IMR-90 (cell line): ENCODE results near the gene NCAPG2. TPM values are rescaled to one million over a fixed set of nuclear protein-coding genes. Genes with fewer than 3 reads are reported as not detected.

Source experiments
- ATAC-seq: fragments of 200-7000 bp; cut with Tn5 transposase; 2 replicates; pipeline ENCODE4 v1.9.1; 2020; ENCODE audit warnings: low read depth, mild to moderate bottlenecking, moderate library complexity
- BruUV-seq: library from RNA; stranded (reverse); fragments of 400-500 nt; replicated peaks from 2 replicates; lab custom pipeline; 2021; lab: Mats Ljungman, UMichigan
- CTCF ChIA-PET: fragments of 300-600 bp; formaldehyde crosslinking; extraction: SDS; loops from one replicate; lab custom pipeline; 2021; ENCODE audit warnings: antibody characterized with exemption; lab: Yijun Ruan, JAX
- POLR2A ChIA-PET: fragments of 300-600 bp; sonication (Branson Sonifier 250); formaldehyde crosslinking; loops from one replicate; lab custom pipeline; 2022; ENCODE audit warnings: antibody characterized with exemption; ENCODE audit not compliant: unreplicated experiment; lab: Charles Lee
- DNase-seq: peaks from one replicate; pipeline ENCODE4 v3.0.0; 2013
- H2AFZ ChIP-seq: replicated peaks from 2 replicates; pipeline ENCODE3; 2013; ENCODE audit warnings: low read length, mild to moderate bottlenecking; ENCODE audit not compliant: poor library complexity
- H2AK5ac ChIP-seq: 2 replicates; pipeline ENCODE4 v1.6.1; 2013; ENCODE audit warnings: low read depth, low read length, inconsistent platforms
- H2AK9ac ChIP-seq: replicated peaks from 2 replicates; pipeline ENCODE3; 2013; ENCODE audit warnings: mild to moderate bottlenecking, low read depth, low read length, moderate library complexity; ENCODE audit not compliant: poor library complexity
- H2BK120ac ChIP-seq: 2 replicates; pipeline ENCODE4 v1.6.1; 2013; ENCODE audit warnings: low read depth, low read length, inconsistent platforms
- H2BK15ac ChIP-seq: 3 replicates; pipeline ENCODE4 v1.6.1; 2013; ENCODE audit warnings: low read depth, low read length, inconsistent platforms
- H2BK20ac ChIP-seq: 2 replicates; pipeline ENCODE4 v1.6.1; 2013; ENCODE audit warnings: low read depth, mild to moderate bottlenecking, inconsistent platforms, low read length, moderate library complexity
- H2BK5ac ChIP-seq: 2 replicates; pipeline ENCODE4 v1.6.1; 2013; ENCODE audit warnings: mild to moderate bottlenecking, low read depth, low read length, inconsistent platforms; ENCODE audit not compliant: poor library complexity, severe bottlenecking
- H3K14ac ChIP-seq: replicated peaks from 2 replicates; pipeline ENCODE4 v1.6.1; 2013; ENCODE audit warnings: low read depth, low read length, inconsistent platforms
- H3K18ac ChIP-seq: 2 replicates; pipeline ENCODE4 v1.6.1; 2013; ENCODE audit warnings: low read depth, low read length, control low read depth
- H3K23ac ChIP-seq: 2 replicates; pipeline ENCODE4 v1.6.1; 2013; ENCODE audit warnings: low read depth, low read length, inconsistent platforms
- H3K27ac ChIP-seq: 2 replicates; pipeline ENCODE4 v1.5.1; 2013; ENCODE audit warnings: mild to moderate bottlenecking, control low read depth, low read length; ENCODE audit not compliant: insufficient read depth
- H3K27me3 ChIP-seq: 2 replicates; pipeline ENCODE4 v1.6.1; 2013; ENCODE audit warnings: low read length; ENCODE audit not compliant: control insufficient read depth, insufficient read depth
- H3K36me3 ChIP-seq: 2 replicates; pipeline ENCODE4 v1.6.1; 2013; ENCODE audit warnings: low read length, mixed read lengths; ENCODE audit not compliant: control insufficient read depth, insufficient read depth
- H3K4ac ChIP-seq: 2 replicates; pipeline ENCODE4 v1.6.1; 2013; ENCODE audit warnings: low read depth, low read length, inconsistent platforms
- H3K4me1 ChIP-seq: 2 replicates; pipeline ENCODE4 v1.6.1; 2013; ENCODE audit warnings: low read length, mixed read lengths; ENCODE audit not compliant: control insufficient read depth, insufficient read depth
- H3K4me2 ChIP-seq: 2 replicates; pipeline ENCODE4 v1.6.1; 2013; ENCODE audit warnings: low read depth, mild to moderate bottlenecking, control low read depth, low read length, moderate library complexity
- H3K4me3 ChIP-seq: 2 replicates; pipeline ENCODE4 v1.5.1; 2013; ENCODE audit warnings: low read depth, mild to moderate bottlenecking, control low read depth, low read length, moderate library complexity; ENCODE audit not compliant: insufficient read depth
- H3K56ac ChIP-seq: 2 replicates; pipeline ENCODE4 v1.6.1; 2013; ENCODE audit warnings: low read length, inconsistent platforms; ENCODE audit not compliant: insufficient read depth; ENCODE audit errors: extremely low read depth
- H3K79me1 ChIP-seq, 2 experiments: 2 replicates each; pipeline ENCODE4 v1.6.1; 2013; ENCODE audit warnings: low read length in 2 of 2, inconsistent platforms in 1 of 2, low read depth in 1 of 2
- H3K9ac ChIP-seq: 2 replicates; pipeline ENCODE4 v1.6.1; 2013; ENCODE audit warnings: low read depth, low read length, control low read depth
- H3K9me1 ChIP-seq: 2 replicates; pipeline ENCODE4 v1.6.1; 2013; ENCODE audit warnings: low read length, inconsistent platforms; ENCODE audit not compliant: insufficient read depth
- H3K9me3 ChIP-seq: 2 replicates; pipeline ENCODE4 v1.6.1; 2013; ENCODE audit warnings: low read length; ENCODE audit not compliant: control insufficient read depth, insufficient read depth
- H4K20me1 ChIP-seq: 2 replicates; pipeline ENCODE4 v1.6.1; 2013; ENCODE audit warnings: low read length, inconsistent platforms; ENCODE audit not compliant: insufficient read depth
- H4K5ac ChIP-seq: 2 replicates; pipeline ENCODE4 v1.6.1; 2013; ENCODE audit warnings: mild to moderate bottlenecking, low read depth, low read length, control low read depth
- H4K8ac ChIP-seq, 2 experiments: 2 replicates each; pipeline ENCODE4 v1.6.1; 2013; ENCODE audit warnings: low read depth in 2 of 2, low read length in 2 of 2, control low read depth in 1 of 2, inconsistent platforms in 1 of 2
- H4K91ac ChIP-seq: 2 replicates; pipeline ENCODE4 v1.6.1; 2013; ENCODE audit warnings: low read depth, low read length, inconsistent platforms; ENCODE audit not compliant: insufficient read depth
- BHLHE40 ChIP-seq: fragments of 150-350 bp; IDR thresholded peaks from 2 replicates; pipeline ENCODE4 v1.6.1; 2016; ENCODE audit warnings: mild to moderate bottlenecking, low read depth, low read length
- CEBPB ChIP-seq: IDR thresholded peaks from 2 replicates; pipeline ENCODE4 v1.6.1; 2012; ENCODE audit warnings: low read depth, low read length, improper control_type of control experiment
- MAZ ChIP-seq: IDR thresholded peaks from 2 replicates; pipeline ENCODE4 v1.6.1; 2012; ENCODE audit warnings: low read depth, mild to moderate bottlenecking, low read length, improper control_type of control experiment, moderate library complexity, borderline replicate concordance
- MXI1 ChIP-seq: IDR thresholded peaks from 2 replicates; pipeline ENCODE4 v1.6.1; 2012; ENCODE audit warnings: low read depth, mild to moderate bottlenecking, low read length, moderate library complexity, borderline replicate concordance
- POLR2A ChIP-seq: IDR thresholded peaks from 2 replicates; pipeline ENCODE4 v1.6.1; 2012; ENCODE audit warnings: mild to moderate bottlenecking, low read depth, low read length
- RCOR1 ChIP-seq: IDR thresholded peaks from 2 replicates; pipeline ENCODE4 v1.6.1; 2012; ENCODE audit warnings: mild to moderate bottlenecking, low read length, improper control_type of control experiment; ENCODE audit not compliant: insufficient replicate concordance
- WGBS, 2 experiments: methylation state at CpG; one replicate each; pipeline versions ENCODE4 v1.1.5 to v1.1.7; 2013; ENCODE audit warnings: missing lambda C conversion rate in 2 of 2; ENCODE audit not compliant: insufficient read length in 1 of 2; ENCODE audit errors: extremely low coverage in 2 of 2; 5-methylcytosine and 5-hydroxymethylcytosine counted together
- dilution Hi-C: fragments of 300-500 bp; cut with HindIII; formaldehyde crosslinking; loops from one replicate; pipeline ENCODE4 v1.14.3; 2018; ENCODE audit warnings: low sequenced_read_pairs; ENCODE audit not compliant: unreplicated experiment
- in situ Hi-C: fragments of 300-500 bp; cut with MboI; formaldehyde crosslinking; loops from 3 replicates; pipeline ENCODE4 v1.14.3; 2019; ENCODE audit warnings: low sequenced_read_pairs, inconsistent platforms, mixed read lengths
- intact Hi-C: fragments of 100-400 bp; cut with micrococcal nuclease; formaldehyde crosslinking; loops from 2 replicates; pipeline ENCODE4 v1.10.0; 2022
- polyA plus RNA-seq, 3 experiments: library from polyadenylated mRNA; depleted of rRNA; stranded (reverse); fragments of >200 nt; gene quantifications; 2 replicates each; pipeline ENCODE4 v1.2.3, GENCODE V29; 2012; ENCODE audit warnings: low replicate concordance in 1 of 3
- total RNA-seq: library from RNA; depleted of rRNA; stranded (reverse); fragments of >200 nt; gene quantifications from 2 replicates; pipeline ENCODE4 v1.2.3, GENCODE V29; 2012
- TF ChIP-seq, protein P1 (sequence below): fragments of 150-350 bp; IDR thresholded peaks from 2 replicates; pipeline ENCODE4 v1.6.1; 2017; ENCODE audit warnings: mild to moderate bottlenecking, antibody characterized with exemption, low read length, low read depth

Gene NCAPG2
- total and polyA plus RNA-seq, 2 of the 4 experiments (the other 2 are of a cell fraction), result 25.6 to 25.8 TPM

DNA sequence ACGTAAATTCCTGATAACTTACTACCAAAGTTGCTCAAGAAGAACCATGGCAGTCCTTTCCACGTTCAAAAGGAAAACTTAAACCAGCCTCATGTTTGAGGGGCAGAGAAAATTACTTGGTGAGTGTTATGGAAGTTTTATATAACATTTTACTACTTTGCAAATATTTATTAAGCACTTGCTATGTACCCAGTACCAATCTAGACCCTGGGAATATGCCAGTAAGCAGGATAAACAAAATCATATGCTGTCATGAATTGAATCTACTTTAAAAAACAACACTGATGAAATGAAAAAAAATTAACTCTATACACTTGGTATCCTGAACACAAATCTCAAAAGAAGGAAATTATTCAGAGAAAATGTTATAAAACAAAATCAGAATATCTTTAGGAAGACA, 46.1 kb downstream of the NCAPG2 start:
- ATAC-seq, result no peak

More for the DNA sequence above, 46.1 kb downstream of the NCAPG2 start:
- no peaks in the 10 kb centered on the region for H3K4me1 ChIP-seq
- peaks cover 5% of the 10 kb centered on the region; the same call in 1 of the 2 replicates for H3K9me1 ChIP-seq
- H2AK5ac ChIP-seq, result no peak overlapping the region
- no peaks in the 10 kb centered on the region for H3K9me3 ChIP-seq
- H4K20me1 ChIP-seq, result no peaks in the 10 kb centered on the region; the same call in 1 of the 2 replicates
- no peak overlapping the region for H4K5ac ChIP-seq
- H3K56ac ChIP-seq, result no peak overlapping the region
- ChIA-PET CTCF (no interaction called here), POLR2A (no interaction called here)
- dilution Hi-C loops, result no loop called here
- no peak overlapping the region for H2BK20ac ChIP-seq
- no peak overlapping the region for H2BK120ac ChIP-seq
- peaks cover 17% of the 10 kb centered on the region for H3K36me3 ChIP-seq
- no CpG with 5 or more reads among the region's 2 CpGs for WGBS, 2 experiments
- H3K4me2 ChIP-seq, result no peak overlapping the region
- no peak overlapping the region for H2BK15ac ChIP-seq
- in situ Hi-C loops, result no loop called here
- no peak overlapping the region for H2AFZ ChIP-seq
- peaks cover 4 to 19% of the 10 kb centered on the region in 2 experiments; a peak in 2 of 4 replicates for H3K79me1 ChIP-seq
- no TSS peak for BruUV-seq
- H3K23ac ChIP-seq, result no peak overlapping the region
- no peak overlapping the region for H3K9ac ChIP-seq
- no peak overlapping the region for H4K8ac ChIP-seq
- H3K27me3 ChIP-seq, result no peaks in the 10 kb centered on the region
- H4K91ac ChIP-seq, result no peak overlapping the region
- no peak overlapping the region for H2AK9ac ChIP-seq
- intact Hi-C loops, result no loop called here
- DNase-seq, result no peak
- H3K27ac ChIP-seq, result no peak overlapping the region
- no peak for TF ChIP-seq POLR2A
- TF ChIP-seq RCOR1, result no peak
- no peak for TF ChIP-seq BHLHE40
- no peak for TF ChIP-seq MXI1
- no peak for TF ChIP-seq MAZ
- TF ChIP-seq, protein P1, sequence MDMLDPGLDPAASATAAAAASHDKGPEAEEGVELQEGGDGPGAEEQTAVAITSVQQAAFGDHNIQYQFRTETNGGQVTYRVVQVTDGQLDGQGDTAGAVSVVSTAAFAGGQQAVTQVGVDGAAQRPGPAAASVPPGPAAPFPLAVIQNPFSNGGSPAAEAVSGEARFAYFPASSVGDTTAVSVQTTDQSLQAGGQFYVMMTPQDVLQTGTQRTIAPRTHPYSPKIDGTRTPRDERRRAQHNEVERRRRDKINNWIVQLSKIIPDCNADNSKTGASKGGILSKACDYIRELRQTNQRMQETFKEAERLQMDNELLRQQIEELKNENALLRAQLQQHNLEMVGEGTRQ, result no peak
- TF ChIP-seq CEBPB, result no peak
- H3K4me3 ChIP-seq, result no peak overlapping the region
- H3K4ac ChIP-seq, result no peak overlapping the region
- no peak overlapping the region for H3K14ac ChIP-seq
- H2BK5ac ChIP-seq, result no peak overlapping the region
- no peak overlapping the region for H3K18ac ChIP-seq
